Occipital lobe (tissue), 2 donors: ENCODE data around the gene PRSS1. TPM values are rescaled to one million over a fixed set of nuclear protein-coding genes. Genes with fewer than 3 reads are reported as not detected.
"Not testable (repeated sequence)": the region's sequence is repeated elsewhere in the genome, so short reads cannot be mapped to it uniquely, and the experiment has no call there.

Source experiments
- DNase-seq: peaks from one replicate; lab custom pipeline; 2025; lab: John Stamatoyannopoulos, UW
- total RNA-seq: library from RNA; depleted of rRNA; stranded (reverse); fragments of >200 nt; gene quantifications from one replicate; pipeline ENCODE4 v1.2.3, GENCODE V29; 2014

PRSS1 gene
- not detected for total RNA-seq

DNA sequence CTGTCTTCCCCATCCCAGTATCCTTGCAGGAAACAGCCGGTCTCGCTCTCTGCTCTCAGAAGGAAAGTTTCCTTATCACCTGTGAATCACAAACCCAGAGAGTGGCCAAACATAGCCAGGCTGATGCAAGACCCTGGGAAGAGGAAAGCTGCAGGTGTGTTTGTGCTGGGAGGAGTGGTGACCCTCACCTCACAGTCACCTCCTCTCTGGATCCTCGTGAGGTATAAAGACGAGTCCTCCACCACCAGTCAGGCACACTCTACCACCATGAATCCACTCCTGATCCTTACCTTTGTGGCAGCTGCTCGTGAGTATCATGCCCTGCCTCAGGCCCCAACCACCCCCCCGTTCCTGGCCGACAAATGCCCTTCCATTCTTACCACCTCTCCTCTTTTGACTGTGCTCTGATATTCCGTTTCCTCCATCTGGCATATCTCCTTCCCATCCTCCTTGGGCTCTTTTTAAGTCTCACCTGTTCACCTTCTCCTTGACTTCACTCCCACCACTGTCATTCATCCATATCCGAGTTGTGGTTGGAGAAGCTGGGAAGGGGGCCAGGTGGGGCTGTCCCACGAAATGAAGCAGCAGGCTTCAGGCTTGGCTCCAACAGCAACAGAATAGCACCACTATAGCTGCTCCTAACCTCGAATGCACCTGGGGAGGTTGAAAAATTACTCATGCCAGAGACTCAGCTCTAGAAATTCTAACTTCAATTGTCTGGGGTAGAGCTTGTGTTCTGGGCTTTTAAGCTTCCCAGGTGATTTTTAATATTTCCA, at the start of gene PRSS1:
Gene PRSS1, plus strand, starts transcription at position 255 of the 776 bp plus-strand sequence. Its CDS starts 13 bp downstream, at position 268.
- no peak for DNase-seq

DNA sequence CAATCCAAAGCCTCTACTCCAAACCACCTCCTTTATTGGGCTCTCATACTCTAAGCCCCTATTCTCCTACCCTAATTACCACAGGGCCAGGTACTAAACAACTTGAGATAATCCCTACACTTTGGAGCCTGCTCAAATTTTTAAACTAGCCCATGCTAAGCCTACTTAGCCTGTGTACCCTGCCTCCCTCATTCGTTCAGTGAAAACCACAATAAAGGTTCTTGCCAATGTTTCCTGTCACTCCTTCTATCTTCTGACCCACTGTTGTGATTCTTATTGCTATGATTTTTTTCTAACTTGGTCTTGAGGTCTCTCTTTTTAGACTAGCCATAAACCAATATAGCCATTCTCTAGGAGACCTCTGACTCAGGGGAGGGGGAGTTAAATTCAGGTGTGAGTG, 48.3 kb upstream of the PRSS1 start:
- DNase-seq = not testable (repeated sequence)

DNA sequence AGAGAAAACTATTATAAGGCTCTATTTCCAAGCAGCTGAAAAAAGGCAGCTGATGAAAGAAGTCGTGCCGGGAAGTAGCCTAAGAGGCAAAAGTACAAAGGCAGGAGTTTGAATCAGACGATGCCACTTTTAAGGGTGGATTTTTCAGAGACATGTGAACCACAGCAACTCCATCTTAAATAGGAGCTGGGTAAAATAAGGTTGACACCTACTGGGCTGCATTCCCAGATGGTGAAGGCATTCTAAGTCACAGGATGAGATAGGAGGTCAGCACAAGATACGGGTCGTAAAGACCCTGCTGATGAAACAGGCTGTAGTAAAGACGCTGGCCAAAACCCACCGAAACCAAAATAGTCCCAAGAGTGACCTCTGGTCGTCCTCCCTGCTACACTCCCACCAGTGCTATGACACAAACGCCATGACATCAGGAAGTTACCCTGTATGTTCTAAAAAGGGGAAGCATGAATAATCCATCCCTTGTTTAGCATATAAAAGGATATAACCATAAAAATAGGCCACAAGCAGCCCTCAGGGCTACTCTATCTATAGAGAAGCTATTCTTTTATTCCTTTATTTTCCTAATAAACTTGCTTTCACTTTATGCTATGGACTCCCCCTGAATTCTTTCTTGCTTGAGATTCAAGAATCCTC, 45.5 kb upstream of the PRSS1 start:
- DNase-seq = no peak

DNA sequence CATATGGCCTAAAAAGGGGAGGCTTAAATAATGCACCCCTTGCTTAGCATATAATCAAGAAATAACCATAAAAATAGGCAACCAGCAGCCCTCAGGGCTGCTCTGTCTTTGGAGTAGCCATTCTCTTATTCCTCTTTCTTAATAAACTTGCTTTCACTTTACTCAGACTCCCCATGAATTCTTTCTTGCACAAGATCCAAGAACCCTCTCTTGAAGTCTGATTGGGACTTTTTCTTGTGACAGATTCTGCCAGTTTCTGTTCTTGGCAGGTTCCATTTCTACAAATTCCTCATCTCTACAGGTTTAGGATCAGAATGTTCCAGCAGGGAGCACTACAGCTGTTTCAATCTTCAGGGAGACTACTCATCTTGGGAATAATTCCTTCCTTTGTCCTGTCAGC, 40.5 kb upstream of the PRSS1 start:
- DNase-seq = not testable (repeated sequence)

DNA sequence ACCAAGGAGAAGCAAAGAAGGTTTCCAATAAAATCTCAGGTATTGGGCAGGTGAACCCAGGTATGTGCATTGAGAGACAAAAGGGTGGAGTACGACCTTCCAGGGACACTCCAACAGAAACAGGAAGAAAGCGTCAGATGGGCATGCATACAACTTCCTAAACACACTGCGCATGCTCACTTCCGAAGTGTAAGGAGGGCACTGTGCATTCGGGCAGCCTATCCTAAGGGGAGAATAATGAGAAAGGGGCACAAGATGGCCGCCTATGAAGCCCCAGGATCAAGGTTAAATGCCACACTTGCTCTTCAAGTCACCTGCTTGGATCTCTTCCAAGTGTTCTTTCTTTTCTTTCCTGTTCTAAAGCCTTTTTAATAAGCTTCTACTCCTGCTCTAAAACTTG, 39.4 kb upstream of the PRSS1 start:
- DNase-seq = no peak

DNA sequence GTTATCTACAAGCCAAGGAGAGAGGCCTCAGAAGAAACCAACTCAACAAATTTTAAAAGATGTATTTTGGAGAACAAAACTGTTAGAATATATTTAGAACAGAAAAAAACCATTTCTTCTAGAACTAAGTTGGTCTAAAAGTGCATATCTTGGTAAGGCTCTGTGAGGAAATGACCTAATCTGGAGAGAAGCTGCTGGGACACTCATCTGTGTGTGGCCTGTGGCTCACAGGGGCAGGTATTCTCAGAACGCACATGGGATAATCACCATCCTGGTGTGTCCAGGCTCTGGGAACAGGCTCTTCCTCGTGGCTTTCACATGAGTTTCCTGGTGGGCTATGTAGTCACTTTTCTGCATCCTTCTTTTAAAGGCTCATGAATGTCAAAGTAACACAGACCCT, 38.1 kb upstream of the PRSS1 start:
- DNase-seq = no peak

DNA sequence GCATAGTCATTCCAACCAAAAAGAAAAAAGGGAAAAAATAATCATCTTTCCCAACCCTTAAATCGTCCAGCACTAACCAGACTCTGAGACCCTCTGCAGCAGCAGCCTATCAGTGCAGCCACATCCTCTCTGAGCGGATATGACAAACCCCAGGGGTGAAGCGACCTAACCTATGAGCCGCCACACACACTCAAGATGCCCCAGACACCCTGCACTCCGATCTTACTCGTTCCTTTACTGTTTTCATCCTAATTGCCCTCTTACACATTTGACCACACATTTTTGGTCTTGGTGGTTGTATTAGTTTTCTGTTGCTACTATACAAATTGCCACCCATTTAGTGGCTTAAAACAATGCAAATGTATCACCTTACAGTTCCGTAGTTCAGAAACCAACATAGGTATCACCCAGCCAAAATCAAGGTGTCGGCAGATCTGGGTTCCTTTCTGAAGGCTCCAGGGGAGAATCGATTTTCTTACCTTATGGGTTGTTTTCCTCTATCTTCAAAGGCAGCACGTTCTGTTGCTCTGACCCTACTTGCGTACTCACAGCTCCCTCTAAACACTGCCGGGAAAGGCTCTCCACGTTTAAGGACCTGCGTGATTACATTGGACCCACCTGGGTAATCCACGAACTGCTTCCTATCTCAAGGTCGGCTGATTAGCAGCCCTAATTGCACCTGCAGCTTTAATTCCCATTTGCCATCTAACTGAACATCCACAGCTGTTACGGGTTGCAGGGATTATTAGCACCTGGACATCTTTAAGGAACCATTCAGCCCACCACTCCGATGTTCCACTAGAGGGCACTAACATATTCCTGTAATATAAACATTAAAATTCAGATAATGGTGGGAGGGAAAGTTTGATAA, 37.3 kb upstream of the PRSS1 start:
- no peak for DNase-seq

DNA sequence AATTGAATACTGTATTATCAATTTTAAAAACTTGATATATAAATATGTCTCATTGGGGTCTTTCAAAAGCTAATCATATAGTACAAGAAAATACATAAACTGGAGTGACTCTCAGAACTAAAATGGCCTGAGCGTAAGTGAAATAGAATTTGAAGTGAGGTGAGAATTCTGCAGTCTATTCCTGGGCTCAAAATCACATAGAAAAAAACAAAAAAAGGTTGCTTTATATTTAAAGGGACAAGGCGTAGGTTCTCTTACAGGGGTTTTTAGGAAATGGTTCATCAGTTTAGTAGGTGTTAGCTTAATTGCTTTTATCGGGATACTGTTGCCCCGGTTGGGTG, 36.7 kb upstream of the PRSS1 start:
- DNase-seq = no peak

DNA sequence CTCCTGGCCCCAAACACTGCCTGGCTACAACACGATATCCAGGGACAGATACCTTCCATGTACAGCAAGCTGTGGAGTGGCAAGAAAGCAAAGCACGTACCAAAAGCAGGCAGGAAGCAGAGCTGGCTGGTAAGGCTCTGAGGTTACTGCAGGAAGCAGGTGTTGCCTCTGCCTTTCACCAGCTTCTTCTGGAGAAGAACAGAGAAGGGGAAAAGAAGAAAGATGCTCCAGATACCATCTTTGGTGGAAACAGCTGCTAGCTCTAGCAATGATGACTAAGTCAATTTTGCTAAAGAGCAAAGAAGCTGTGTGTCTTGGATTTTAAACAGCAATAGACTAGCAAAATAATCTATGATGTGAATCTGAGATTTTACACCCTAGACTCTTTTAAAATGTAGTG, 34.9 kb upstream of the PRSS1 start:
- no peak for DNase-seq

DNA sequence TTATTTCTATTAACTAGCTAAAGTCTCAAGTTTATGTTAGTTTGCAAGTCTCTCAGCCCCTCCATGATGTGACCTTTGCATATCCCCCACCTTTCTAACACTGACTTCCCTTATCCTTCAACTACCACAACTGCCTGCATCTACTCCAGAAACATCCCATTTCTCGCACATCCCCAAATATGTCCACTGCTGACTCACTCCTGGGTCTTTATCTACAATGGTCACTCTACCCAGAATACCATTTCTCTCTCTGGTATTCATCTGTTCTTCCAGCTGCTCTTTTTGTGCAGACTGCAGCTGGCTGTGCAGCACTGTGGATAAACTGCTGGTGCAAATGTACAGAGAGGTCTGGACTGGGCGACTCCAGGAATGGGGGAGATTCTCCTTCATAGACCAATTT, 32.7 kb upstream of the PRSS1 start:
- DNase-seq = no peak

DNA sequence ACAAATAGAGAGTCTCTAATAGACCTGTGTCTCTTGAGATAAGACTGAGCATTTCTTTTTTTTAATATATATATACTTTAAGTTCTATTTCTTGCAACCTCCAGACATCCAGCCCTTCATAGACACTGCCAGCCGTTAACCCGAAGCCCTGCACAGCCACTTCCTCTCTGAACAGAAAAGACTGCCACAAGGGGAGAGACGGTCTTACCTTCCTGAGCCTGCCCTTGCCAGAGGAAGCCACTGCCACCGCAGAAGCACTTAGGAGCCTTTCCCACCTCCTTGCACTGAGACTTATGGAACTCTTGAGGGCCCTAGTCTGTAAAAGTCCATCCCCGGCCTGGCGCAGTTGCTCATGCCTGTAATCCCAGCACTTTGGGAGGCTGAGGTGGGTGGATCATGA, 31.8 kb upstream of the PRSS1 start:
- no peak for DNase-seq

DNA sequence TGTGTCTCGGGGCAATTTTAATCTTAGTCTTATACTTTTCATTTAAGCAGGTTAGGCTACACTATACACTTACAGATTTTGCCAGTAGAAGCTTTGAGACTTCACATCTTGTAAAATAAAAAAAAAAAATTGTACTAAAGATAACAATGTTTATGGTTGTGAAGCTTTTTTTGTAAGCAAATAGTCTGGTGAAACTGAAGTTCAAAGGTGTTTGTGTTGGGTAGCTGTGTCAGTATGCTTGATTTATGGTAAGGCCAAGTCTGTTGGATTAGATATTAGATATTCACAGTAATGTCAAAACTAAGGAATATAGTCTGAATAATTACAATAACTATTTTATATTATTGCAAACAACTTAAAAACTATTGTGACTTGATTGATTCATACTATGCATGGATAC, 31.0 kb upstream of the PRSS1 start:
- DNase-seq = no peak

DNA sequence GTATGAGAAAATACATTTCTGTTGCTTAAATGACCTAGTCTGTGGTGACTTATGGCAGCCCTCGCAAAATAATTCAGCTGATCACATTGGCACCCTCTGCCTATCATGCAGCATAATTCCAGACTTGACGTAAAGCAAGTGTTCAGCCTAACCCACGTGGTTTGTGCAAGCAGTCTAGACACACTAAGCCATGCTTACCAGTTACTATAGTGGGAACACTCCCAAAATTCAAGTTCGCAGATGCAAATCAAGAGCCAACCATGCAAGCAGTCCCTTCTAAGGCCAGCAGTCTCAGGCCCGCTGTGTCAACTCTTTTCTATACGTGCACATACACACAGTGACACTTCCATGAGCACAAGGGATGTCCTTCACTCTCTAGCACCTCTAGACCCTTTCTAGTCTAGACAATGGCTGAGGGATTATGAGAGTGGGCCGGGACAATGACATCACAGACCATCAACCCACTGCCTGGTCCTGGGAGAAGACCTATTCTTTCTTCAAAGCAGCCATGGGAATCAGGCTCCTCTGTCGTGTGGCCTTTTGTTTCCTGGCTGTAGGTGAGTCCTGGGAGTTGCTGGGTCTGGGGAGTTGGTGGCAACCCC, 29.0 kb upstream of the PRSS1 start:
- no peak for DNase-seq

DNA sequence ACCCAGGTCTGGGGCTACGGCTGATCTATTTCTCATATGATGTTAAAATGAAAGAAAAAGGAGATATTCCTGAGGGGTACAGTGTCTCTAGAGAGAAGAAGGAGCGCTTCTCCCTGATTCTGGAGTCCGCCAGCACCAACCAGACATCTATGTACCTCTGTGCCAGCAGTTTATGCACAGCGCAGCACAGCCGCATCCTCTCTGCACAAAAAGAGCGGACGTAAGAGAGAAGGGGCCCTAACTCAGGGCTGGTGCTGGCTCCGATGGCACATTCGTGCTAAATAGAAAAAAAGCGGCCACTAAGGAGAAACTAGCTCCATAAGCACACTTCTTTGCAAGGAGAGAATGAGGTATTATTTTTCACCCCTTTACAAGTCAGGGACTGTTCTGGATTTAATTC, 28.3 kb upstream of the PRSS1 start:
- DNase-seq = no peak

DNA sequence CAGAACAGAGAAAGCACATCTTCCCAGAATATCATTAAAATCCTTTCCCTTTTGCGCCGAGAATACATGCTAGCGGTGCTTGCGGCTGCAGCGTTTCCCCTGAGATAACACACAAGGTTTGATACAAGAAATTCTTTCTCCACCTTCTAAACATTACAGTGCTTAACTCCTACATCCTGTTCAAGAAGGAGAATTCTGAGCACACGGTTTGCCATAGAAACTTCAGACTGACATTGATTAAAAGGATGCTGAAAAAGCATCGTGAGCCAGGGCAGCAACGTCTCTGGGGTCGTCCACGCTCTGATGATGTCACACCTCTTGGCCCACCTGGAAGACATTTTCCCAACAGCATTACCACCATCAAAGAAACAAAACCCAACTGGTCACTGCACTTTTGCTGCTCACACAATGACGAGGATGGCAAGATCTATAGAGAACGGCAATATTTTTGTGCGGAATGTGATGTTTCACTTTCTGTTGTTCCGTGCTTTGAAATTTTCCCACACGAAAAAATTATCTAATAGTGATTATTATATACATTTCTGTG, 27.0 kb upstream of the PRSS1 start:
- DNase-seq = no peak

DNA sequence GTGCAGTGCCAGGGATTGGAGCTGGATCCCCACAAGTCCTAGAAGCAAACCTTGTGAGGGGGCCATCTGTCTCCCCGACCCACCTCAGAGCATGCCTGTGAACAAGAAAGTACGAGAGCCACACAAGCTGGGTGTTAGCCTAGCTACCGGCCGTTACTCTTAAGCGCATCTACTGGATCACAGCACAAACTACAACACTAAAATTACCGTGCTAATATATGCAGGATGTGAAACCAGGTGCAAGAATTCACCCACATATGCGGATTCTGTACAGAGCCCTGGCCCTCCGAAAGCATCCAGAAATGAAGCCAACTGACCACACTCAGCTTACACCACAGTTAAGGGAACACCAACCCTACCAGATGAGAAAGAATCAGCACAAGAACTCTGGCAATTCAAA, 16.0 kb upstream of the PRSS1 start:
- DNase-seq = no peak

DNA sequence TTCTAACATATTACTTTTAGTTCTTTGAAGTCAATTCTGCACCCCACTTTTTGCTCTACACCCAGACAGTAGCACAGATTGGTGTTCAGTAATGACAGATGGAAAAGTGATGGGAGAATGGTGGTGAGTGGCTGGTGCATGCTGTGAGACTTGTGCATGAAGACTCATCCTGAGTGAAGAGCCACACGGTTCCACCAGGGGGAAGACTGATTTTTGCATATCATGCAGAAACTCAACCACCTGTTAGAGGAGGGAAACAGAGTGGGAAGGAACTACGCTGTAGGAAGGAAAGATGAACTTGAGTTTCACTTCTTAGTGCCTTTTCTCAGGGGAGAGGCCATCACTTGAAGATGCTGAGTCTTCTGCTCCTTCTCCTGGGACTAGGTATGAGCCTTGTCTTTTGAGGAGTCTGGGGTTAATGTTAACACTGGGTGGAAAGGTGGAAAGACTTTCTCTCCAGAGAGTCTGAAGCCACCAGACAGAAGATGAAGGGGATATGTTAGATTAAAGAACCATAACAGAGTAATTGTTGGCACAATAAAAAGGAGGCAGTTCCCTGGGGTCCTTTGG, 9.3 kb upstream of the PRSS1 start:
- no peak for DNase-seq

DNA sequence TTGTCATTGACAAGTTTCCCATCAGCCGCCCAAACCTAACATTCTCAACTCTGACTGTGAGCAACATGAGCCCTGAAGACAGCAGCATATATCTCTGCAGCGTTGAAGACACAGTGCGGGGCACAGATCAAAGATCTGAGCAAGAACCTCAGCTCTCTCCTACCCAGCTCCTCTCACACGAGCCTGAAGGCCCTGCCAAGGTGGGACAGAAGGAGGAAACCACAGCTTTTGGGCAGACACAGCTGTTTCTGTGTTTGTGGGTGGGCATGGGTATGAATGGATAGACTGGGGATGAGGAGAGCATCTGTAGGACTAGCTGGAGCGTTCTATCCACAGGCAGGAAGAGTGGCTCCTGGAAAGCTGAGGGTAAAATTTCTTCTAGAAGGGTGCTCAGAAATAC, 8.5 kb upstream of the PRSS1 start:
- no peak for DNase-seq

DNA sequence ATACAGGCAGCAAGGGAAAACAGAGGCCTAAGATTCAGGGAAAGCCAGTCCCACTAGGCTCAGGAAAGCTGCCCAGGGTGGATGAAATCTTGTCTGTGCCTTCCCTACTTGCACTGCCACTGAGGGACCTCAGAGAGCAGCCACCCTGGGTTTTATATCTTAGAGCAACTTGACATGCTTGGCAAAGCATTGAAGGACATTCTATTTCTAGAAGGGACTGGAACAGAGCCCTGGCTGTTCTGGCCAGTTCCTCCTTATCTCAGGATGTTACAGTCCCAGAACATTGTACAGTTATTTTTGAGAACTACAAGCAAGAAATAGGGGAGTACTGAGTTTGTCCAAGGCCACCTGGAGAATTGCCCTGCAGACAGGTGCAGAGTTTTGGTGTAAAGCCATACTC, 7.3 kb upstream of the PRSS1 start:
- DNase-seq = not testable (repeated sequence)

DNA sequence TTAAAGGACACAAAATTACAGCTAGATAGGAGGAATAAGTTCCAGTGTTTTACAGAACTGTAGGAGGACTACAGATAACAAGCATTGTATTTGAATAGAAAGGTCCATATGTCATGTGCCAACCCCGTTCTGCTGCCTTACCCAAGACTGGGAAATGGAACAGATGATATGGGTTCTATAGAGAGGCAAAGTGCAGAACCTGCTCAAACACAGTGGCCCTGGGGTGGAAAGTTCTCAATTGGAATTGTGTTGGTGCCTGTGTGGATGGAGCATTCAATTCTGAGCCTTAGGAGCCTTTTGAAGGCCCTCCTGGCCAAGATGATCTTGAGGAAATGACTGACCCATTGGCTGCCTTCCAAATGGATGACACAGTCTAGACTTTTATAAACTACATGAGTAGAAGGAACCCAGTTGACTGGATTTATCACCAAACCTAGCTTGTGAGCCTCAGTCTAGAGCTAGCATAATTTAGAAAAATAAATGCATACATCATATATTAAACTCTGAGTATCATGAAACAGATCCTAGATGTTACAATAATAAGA, 4.1 kb upstream of the PRSS1 start:
- DNase-seq = no peak

DNA sequence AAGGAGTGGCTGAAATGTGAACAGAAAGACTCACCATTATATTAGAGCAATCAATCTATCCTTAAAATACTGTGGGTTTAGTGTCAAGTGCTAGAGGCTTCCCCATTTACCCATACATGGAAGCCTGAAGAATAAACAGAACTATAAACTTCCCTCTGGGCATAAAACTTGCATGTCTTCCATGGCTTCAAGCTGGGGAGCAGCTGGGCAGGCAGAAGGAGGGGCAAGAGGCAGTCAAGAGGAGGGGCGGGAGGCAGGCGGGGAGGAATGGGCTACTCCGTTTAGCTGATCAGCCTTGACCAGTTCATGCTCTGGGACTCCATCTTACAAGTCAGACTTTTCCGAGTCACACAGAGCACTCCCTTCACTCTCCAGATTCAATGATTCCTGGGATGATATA, 3.5 kb upstream of the PRSS1 start:
- DNase-seq = no peak
